ENCODE data around the gene MAPK7.

The MAPK7 gene

GRCh38 chr17:19378416-19379360 is at the start of gene MAPK7:
Gene MAPK7 (plus strand): TSS chr17:19378498. CDS start chr17:19378901, 403 bp downstream.
- no peak for DNase-seq

GRCh38 chr17:19329136-19329535 is 49.2 kb upstream of the MAPK7 start:
- DNase-seq: no peak

GRCh38 chr17:19329839-19330238 is 48.5 kb upstream of the MAPK7 start:
- no peak for DNase-seq

- DNase-seq: no peak
Measured at GRCh38 chr17:19330271-19330670, 48.0 kb upstream of the MAPK7 start.

- no peak for DNase-seq
Measured at GRCh38 chr17:19331134-19331533, 47.2 kb upstream of the MAPK7 start.

GRCh38 chr17:19331543-19332245 is 46.6 kb upstream of the MAPK7 start:
- DNase-seq: no peak

GRCh38 chr17:19332371-19333131 is 45.7 kb upstream of the MAPK7 start:
- DNase-seq: no peak

- DNase-seq: no peak
Measured at GRCh38 chr17:19333132-19333440, 45.2 kb upstream of the MAPK7 start.

- DNase-seq: no peak
Measured at GRCh38 chr17:19333736-19334290, 44.5 kb upstream of the MAPK7 start.

- no peak for DNase-seq
Measured at GRCh38 chr17:19334331-19334730, 44.0 kb upstream of the MAPK7 start.

GRCh38 chr17:19335951-19336631 is 42.2 kb upstream of the MAPK7 start:
- DNase-seq: no peak

- DNase-seq: no peak
Measured at GRCh38 chr17:19336938-19337711, 41.2 kb upstream of the MAPK7 start.

GRCh38 chr17:19337712-19338023 is 40.6 kb upstream of the MAPK7 start:
- no peak for DNase-seq

- DNase-seq: peak; percentile 43
Measured at GRCh38 chr17:19338031-19338990, 40.0 kb upstream of the MAPK7 start.

GRCh38 chr17:19339341-19339815 is 38.9 kb upstream of the MAPK7 start:
- DNase-seq: no peak

GRCh38 chr17:19341211-19341631 is 37.1 kb upstream of the MAPK7 start:
- DNase-seq: peak; percentile 42

- DNase-seq: peak; percentile 40
Measured at GRCh38 chr17:19341641-19342610, 36.4 kb upstream of the MAPK7 start.

- DNase-seq: peak; percentile 38
Measured at GRCh38 chr17:19342611-19343255, 35.6 kb upstream of the MAPK7 start.

- no peak for DNase-seq
Measured at GRCh38 chr17:19343256-19343630, 35.1 kb upstream of the MAPK7 start.

Data from left hindlimb (tissue), 1 donor.